ENCODE data around the gene PRCC. TPM values are rescaled to one million over a fixed set of nuclear protein-coding genes. Genes with fewer than 3 reads are reported as not detected.

The PRCC gene
- total and polyA plus RNA-seq, 9 donors: 24.7 to 72.5 (median 50.9) TPM

GRCh38 chr1:156743367-156744302 is 23.7 kb upstream of the PRCC start:
- intact Hi-C loops (cut with DNase I): no loop called here
- no peak for DNase-seq

GRCh38 chr1:156744344-156744743 is 23.0 kb upstream of the PRCC start:
- no peak overlapping the region for H3K27ac ChIP-seq
- peaks cover 21% of the 10 kb centered on the region for H3K4me1 ChIP-seq (ENCODE audit: insufficient read depth)
- TF ChIP-seq POLR2A (IDR thresholded peaks at IDR 0.05) (no peak), EP300 (IDR thresholded peaks at IDR 0.05) (no peak)
- TF ChIP-seq, protein P1, sequence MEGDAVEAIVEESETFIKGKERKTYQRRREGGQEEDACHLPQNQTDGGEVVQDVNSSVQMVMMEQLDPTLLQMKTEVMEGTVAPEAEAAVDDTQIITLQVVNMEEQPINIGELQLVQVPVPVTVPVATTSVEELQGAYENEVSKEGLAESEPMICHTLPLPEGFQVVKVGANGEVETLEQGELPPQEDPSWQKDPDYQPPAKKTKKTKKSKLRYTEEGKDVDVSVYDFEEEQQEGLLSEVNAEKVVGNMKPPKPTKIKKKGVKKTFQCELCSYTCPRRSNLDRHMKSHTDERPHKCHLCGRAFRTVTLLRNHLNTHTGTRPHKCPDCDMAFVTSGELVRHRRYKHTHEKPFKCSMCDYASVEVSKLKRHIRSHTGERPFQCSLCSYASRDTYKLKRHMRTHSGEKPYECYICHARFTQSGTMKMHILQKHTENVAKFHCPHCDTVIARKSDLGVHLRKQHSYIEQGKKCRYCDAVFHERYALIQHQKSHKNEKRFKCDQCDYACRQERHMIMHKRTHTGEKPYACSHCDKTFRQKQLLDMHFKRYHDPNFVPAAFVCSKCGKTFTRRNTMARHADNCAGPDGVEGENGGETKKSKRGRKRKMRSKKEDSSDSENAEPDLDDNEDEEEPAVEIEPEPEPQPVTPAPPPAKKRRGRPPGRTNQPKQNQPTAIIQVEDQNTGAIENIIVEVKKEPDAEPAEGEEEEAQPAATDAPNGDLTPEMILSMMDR (IDR thresholded peaks at IDR 0.05): no peak

More at GRCh38 chr1:156743367-156744302, 23.7 kb upstream of the PRCC start:
- Histone ChIP-seq H3K27ac (no peak overlapping the region), H3K9me3 (no peaks in the 10 kb centered on the region), H3K4me1 (ENCODE audit: insufficient read depth) (peaks cover 18% of the 10 kb centered on the region), H3K27me3 (no peaks in the 10 kb centered on the region), H3K4me3 (no peak overlapping the region), H3K36me3 (no peaks in the 10 kb centered on the region)
- no peak for TF ChIP-seq POLR2A (IDR thresholded peaks at IDR 0.05)
- no peak for TF ChIP-seq EP300 (IDR thresholded peaks at IDR 0.05)
- TF ChIP-seq, protein P1 (IDR thresholded peaks at IDR 0.05): no peak
- WGBS, 3 donors: 57 to 67% (median 61%) methylated on average over 14 of the region's 14 CpGs

DNA sequence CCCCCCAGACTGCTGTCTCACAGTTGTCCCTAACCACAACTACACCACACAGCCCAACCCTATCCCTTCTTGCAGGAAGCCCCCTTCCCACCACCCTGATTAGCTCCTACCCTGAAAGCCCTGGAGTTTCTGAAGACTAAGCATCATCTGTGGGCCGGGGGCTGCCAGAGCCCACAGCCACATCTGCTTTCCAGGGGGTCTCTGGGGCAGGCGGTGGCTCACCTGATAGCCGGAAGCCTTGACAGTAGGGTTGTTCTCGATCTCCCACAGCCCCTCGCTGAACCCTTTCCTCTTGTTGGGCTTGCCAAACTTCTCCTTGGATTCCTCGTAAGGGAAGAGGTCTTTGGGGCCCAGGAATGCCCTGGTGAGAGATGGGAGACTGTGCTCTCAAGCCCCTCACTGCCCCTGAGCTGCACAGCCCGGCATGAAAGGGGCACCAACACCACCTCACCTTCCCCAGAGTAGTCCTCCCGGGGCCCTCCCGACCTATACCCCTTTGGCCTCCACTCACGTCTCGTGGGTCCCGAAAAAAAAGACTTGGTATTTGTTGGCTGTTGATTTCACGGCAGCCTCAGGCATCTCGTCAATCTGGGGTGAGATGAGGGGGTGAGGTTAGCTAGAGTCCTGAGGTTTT is 22.4 kb upstream of the PRCC start:
- no peaks in the 10 kb centered on the region for H3K9me3 ChIP-seq
- 76% methylated on average over 14 of the region's 14 CpGs for WGBS, 3 donors
- H3K27ac ChIP-seq: no peak overlapping the region
- H3K27me3 ChIP-seq: no peaks in the 10 kb centered on the region
- DNase-seq: peak in 1 of 5 donors; percentile 41
- H3K4me1 ChIP-seq (ENCODE audit: insufficient read depth): peaks cover 23% of the 10 kb centered on the region
- no peak for TF ChIP-seq EP300 (IDR thresholded peaks at IDR 0.05)
- no peak for TF ChIP-seq POLR2A (IDR thresholded peaks at IDR 0.05)
- TF ChIP-seq, protein P1 (IDR thresholded peaks at IDR 0.05): no peak
- intact Hi-C loops (cut with DNase I): no loop called here
- no peaks in the 10 kb centered on the region for H3K36me3 ChIP-seq
- no peak overlapping the region for H3K4me3 ChIP-seq

More at GRCh38 chr1:156744344-156744743, 23.0 kb upstream of the PRCC start:
- intact Hi-C loops (cut with DNase I): no loop called here
- H3K27me3 ChIP-seq: no peaks in the 10 kb centered on the region
- H3K36me3 ChIP-seq: no peaks in the 10 kb centered on the region
- 73 to 76% (median 74%) methylated on average over 7 to 12 of the region's 12 CpGs for WGBS, 3 donors
- H3K9me3 ChIP-seq: no peaks in the 10 kb centered on the region
- DNase-seq: peak in 1 of 5 donors; percentile 46
- no peak overlapping the region for H3K4me3 ChIP-seq

DNA sequence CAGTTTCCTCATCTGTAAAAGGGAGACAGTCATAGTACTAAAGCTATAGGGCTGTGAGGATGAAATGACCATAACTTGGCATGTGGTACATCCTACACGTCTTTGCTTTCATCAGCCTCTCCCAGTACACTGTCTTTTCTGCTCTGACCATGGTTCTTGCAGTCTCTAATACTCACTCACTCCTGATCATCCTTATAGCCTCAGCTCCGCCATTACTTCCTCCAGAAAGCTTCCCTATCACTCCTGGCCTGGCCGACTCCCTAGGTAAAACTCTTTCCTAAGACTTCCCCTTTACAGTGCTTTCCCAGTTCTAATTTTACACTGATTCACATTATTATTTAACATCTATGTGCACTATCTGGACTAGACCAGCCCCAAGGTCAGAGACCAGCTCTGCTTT is 21.5 kb upstream of the PRCC start:
- WGBS, 3 donors: 60 to 65% (median 60%) methylated on average over 3 of the region's 3 CpGs
- DNase-seq: no peak
- H3K27me3 ChIP-seq: no peaks in the 10 kb centered on the region
- H3K4me3 ChIP-seq: no peak overlapping the region
- TF ChIP-seq EP300 (IDR thresholded peaks at IDR 0.05) (no peak), POLR2A (IDR thresholded peaks at IDR 0.05) (no peak)
- TF ChIP-seq, protein P1 (IDR thresholded peaks at IDR 0.05): no peak
- H3K27ac ChIP-seq: peak overlapping the region in 1 of 2 donors; percentile 93
- no peaks in the 10 kb centered on the region for H3K9me3 ChIP-seq
- H3K36me3 ChIP-seq: no peaks in the 10 kb centered on the region
- intact Hi-C loops (cut with DNase I): no loop called here
- H3K4me1 ChIP-seq (ENCODE audit: insufficient read depth): peaks cover 27% of the 10 kb centered on the region
